WTC11 (cell line): ENCODE results near the gene SLC11A1.

Experiments
- ATF2 ChIP-seq: sonication (generic); formaldehyde crosslinking; IDR thresholded peaks from 2 replicates; pipeline ENCODE4 v1.8.1; 2022; ENCODE audit warnings: low read depth, missing genetic modification reagents, borderline replicate concordance
- ETV6 ChIP-seq: sonication (generic); formaldehyde crosslinking; IDR thresholded peaks from 2 replicates; pipeline ENCODE4 v1.8.1; 2022; ENCODE audit warnings: mild to moderate bottlenecking, missing genetic modification reagents
- FOXP4 ChIP-seq: sonication (generic); formaldehyde crosslinking; IDR thresholded peaks from 2 replicates; pipeline ENCODE4 v1.8.0; 2022; ENCODE audit warnings: mild to moderate bottlenecking, missing genetic modification reagents
- JUN ChIP-seq: sonication (generic); formaldehyde crosslinking; IDR thresholded peaks from 2 replicates; pipeline ENCODE4 v1.8.0; 2023; ENCODE audit warnings: mild to moderate bottlenecking, missing genetic modification reagents
- TCF7 ChIP-seq: sonication (generic); formaldehyde crosslinking; IDR thresholded peaks from 2 replicates; pipeline ENCODE4 v1.8.0; 2022; ENCODE audit warnings: mild to moderate bottlenecking, low read depth, missing genetic modification reagents, moderate library complexity
- TEAD4 ChIP-seq: sonication (generic); formaldehyde crosslinking; IDR thresholded peaks from 2 replicates; pipeline ENCODE4 v1.8.0; 2022; ENCODE audit warnings: mild to moderate bottlenecking, missing genetic modification reagents
- ZNF219 ChIP-seq: sonication (generic); formaldehyde crosslinking; IDR thresholded peaks from 2 replicates; pipeline ENCODE4 v1.8.0; 2023; ENCODE audit warnings: missing genetic modification reagents, mild to moderate bottlenecking, borderline replicate concordance
- TF ChIP-seq, protein P1 (sequence below): fragments of 200-600 bp; IDR thresholded peaks from 2 replicates; pipeline ENCODE4 v1.8.0; 2022; ENCODE audit warnings: antibody characterized with exemption
- TF ChIP-seq, protein P2 (sequence below): sonication (generic); formaldehyde crosslinking; IDR thresholded peaks from 2 replicates; pipeline ENCODE4 v1.8.0; 2022; ENCODE audit warnings: mild to moderate bottlenecking, missing genetic modification reagents
- TF ChIP-seq, protein P3 (sequence below): sonication (generic); formaldehyde crosslinking; IDR thresholded peaks from 2 replicates; pipeline ENCODE4 v1.8.1; 2023; ENCODE audit warnings: mild to moderate bottlenecking, missing genetic modification reagents, moderate library complexity
- TF ChIP-seq, protein P4 (sequence below): sonication (generic); formaldehyde crosslinking; IDR thresholded peaks from 2 replicates; pipeline ENCODE4 v1.8.1; 2023; ENCODE audit warnings: mild to moderate bottlenecking, missing genetic modification reagents, borderline replicate concordance

DNA sequence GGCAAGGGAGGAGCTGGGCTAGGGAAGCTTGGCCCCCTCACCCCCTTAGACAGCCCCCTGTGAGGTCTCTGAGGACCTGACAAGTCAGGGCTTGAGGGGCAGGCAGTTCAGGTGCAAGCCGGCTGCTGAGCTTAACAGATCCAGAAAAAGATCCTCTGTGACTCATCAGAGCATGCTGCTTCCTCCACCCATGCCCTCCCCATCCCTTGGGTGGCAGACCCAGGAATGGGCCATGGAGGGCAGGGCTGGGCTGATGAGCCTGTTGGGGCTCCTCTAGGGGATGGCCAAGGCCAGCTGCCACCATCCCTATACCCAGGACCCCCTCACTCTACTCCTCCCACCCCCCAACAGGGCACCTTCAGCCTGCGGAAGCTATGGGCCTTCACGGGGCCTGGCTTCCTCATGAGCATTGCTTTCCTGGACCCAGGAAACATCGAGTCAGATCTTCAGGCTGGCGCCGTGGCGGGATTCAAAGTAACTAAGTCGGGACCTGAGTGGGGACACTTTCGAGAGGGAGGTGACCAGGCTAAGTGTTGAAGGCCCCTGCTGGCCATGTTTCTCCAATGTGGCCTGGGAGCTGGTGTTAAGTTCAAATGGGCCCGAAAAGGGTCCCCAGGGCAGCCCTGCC, 1.9 kb downstream of the SLC11A1 start:
- TF ChIP-seq TEAD4 (CRISPR knock-in tag) (no peak), ATF2 (no peak), JUN (CRISPR knock-in tag) (no peak), ETV6 (CRISPR knock-in tag) (no peak), FOXP4 (CRISPR knock-in tag) (no peak), TCF7 (CRISPR knock-in tag) (no peak), ZNF219 (CRISPR knock-in tag) (no peak)
- TF ChIP-seq, protein P1, sequence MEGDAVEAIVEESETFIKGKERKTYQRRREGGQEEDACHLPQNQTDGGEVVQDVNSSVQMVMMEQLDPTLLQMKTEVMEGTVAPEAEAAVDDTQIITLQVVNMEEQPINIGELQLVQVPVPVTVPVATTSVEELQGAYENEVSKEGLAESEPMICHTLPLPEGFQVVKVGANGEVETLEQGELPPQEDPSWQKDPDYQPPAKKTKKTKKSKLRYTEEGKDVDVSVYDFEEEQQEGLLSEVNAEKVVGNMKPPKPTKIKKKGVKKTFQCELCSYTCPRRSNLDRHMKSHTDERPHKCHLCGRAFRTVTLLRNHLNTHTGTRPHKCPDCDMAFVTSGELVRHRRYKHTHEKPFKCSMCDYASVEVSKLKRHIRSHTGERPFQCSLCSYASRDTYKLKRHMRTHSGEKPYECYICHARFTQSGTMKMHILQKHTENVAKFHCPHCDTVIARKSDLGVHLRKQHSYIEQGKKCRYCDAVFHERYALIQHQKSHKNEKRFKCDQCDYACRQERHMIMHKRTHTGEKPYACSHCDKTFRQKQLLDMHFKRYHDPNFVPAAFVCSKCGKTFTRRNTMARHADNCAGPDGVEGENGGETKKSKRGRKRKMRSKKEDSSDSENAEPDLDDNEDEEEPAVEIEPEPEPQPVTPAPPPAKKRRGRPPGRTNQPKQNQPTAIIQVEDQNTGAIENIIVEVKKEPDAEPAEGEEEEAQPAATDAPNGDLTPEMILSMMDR = no peak
- TF ChIP-seq, protein P2, sequence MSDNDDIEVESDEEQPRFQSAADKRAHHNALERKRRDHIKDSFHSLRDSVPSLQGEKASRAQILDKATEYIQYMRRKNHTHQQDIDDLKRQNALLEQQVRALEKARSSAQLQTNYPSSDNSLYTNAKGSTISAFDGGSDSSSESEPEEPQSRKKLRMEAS = no peak
- TF ChIP-seq, protein P3, sequence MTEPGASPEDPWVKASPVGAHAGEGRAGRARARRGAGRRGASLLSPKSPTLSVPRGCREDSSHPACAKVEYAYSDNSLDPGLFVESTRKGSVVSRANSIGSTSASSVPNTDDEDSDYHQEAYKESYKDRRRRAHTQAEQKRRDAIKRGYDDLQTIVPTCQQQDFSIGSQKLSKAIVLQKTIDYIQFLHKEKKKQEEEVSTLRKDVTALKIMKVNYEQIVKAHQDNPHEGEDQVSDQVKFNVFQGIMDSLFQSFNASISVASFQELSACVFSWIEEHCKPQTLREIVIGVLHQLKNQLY (CRISPR knock-in tag) = no peak
- TF ChIP-seq, protein P4, sequence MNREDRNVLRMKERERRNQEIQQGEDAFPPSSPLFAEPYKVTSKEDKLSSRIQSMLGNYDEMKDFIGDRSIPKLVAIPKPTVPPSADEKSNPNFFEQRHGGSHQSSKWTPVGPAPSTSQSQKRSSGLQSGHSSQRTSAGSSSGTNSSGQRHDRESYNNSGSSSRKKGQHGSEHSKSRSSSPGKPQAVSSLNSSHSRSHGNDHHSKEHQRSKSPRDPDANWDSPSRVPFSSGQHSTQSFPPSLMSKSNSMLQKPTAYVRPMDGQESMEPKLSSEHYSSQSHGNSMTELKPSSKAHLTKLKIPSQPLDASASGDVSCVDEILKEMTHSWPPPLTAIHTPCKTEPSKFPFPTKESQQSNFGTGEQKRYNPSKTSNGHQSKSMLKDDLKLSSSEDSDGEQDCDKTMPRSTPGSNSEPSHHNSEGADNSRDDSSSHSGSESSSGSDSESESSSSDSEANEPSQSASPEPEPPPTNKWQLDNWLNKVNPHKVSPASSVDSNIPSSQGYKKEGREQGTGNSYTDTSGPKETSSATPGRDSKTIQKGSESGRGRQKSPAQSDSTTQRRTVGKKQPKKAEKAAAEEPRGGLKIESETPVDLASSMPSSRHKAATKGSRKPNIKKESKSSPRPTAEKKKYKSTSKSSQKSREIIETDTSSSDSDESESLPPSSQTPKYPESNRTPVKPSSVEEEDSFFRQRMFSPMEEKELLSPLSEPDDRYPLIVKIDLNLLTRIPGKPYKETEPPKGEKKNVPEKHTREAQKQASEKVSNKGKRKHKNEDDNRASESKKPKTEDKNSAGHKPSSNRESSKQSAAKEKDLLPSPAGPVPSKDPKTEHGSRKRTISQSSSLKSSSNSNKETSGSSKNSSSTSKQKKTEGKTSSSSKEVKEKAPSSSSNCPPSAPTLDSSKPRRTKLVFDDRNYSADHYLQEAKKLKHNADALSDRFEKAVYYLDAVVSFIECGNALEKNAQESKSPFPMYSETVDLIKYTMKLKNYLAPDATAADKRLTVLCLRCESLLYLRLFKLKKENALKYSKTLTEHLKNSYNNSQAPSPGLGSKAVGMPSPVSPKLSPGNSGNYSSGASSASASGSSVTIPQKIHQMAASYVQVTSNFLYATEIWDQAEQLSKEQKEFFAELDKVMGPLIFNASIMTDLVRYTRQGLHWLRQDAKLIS (CRISPR knock-in tag) = no peak
